A549 (cell line): ENCODE results near the gene AUTS2.

Source experiments
- BHLHE40 ChIP-seq: IDR thresholded peaks from 2 replicates; pipeline ENCODE4 v1.6.1; 2012; ENCODE audit warnings: low read depth, low read length, inconsistent platforms
- ESRRA ChIP-seq: fragments of 150-350 bp; IDR thresholded peaks from 2 replicates; pipeline ENCODE4 v1.6.1; 2014; ENCODE audit warnings: mild to moderate bottlenecking, low read length, borderline replicate concordance
- JUNB ChIP-seq: fragments of >200 bp; sonication (Bioruptor Twin); formaldehyde crosslinking; IDR thresholded peaks from 2 replicates; pipeline ENCODE4 v1.6.1; 2016
- MAZ ChIP-seq: fragments of 150-350 bp; IDR thresholded peaks from 2 replicates; pipeline ENCODE4 v1.6.1; 2014; ENCODE audit warnings: antibody characterized with exemption, low read depth, low read length, borderline replicate concordance
- MYC ChIP-seq: IDR thresholded peaks from 2 replicates; pipeline ENCODE4 v1.6.1; 2012; ENCODE audit warnings: mild to moderate bottlenecking, inconsistent platforms, low read length, improper control_type of control experiment, borderline replicate concordance
- NPAS2 ChIP-seq: fragments of 250-450 bp; sonication (Bioruptor Pico); IDR thresholded peaks from 2 replicates; pipeline ENCODE4 v1.8.0; 2022; ENCODE audit warnings: mild to moderate bottlenecking, moderate library complexity, borderline replicate concordance
- POLR2A ChIP-seq: IDR thresholded peaks from 2 replicates; pipeline ENCODE4 v1.6.1; 2012; ENCODE audit warnings: mild to moderate bottlenecking, low read length
- RCOR1 ChIP-seq: fragments of 150-350 bp; IDR thresholded peaks from 2 replicates; pipeline ENCODE4 v1.6.1; 2014; ENCODE audit warnings: antibody characterized with exemption, low read length, low read depth
- ZSCAN20 ChIP-seq: fragments of 250-450 bp; sonication (Bioruptor Pico); IDR thresholded peaks from 2 replicates; pipeline ENCODE4 v1.8.0; 2022; ENCODE audit warnings: mild to moderate bottlenecking, moderate library complexity
- TF ChIP-seq, protein P1 (sequence below): IDR thresholded peaks from 2 replicates; pipeline ENCODE4 v1.6.1; 2012
- TF ChIP-seq, protein P2 (sequence below): fragments of >200 bp; sonication (Bioruptor Twin); formaldehyde crosslinking; IDR thresholded peaks from 3 replicates; pipeline ENCODE4 v1.5.1; 2016
- TF ChIP-seq, protein P3 (sequence below): fragments of 150-350 bp; IDR thresholded peaks from 2 replicates; pipeline ENCODE4 v1.6.1; 2014; ENCODE audit warnings: low read depth, mild to moderate bottlenecking, low read length
- TF ChIP-seq, protein P4 (sequence below): fragments of 250-450 bp; sonication (Bioruptor Pico); IDR thresholded peaks from 2 replicates; pipeline ENCODE4 v1.5.0; 2021; ENCODE audit warnings: mild to moderate bottlenecking, moderate library complexity, borderline replicate concordance

DNA sequence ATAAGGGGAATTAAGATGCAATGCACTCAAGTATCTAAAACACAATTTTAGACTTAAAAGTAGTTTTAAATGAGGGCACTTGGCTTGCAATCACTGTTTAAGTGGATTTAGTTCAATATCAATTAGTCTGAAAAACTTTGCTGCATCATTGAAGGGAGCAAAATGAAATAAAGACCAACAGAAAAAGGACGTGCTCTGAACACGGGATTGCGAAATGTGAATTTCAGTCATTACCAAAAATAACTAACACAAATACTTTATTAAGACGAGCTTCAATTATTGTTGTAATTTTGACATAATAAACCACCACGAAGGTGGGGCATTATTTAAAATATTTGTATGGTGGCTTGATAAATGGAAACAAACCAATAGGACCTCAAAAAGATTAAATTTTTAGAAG, 1171.9 kb downstream of the AUTS2 start:
- TF ChIP-seq, protein P1, sequence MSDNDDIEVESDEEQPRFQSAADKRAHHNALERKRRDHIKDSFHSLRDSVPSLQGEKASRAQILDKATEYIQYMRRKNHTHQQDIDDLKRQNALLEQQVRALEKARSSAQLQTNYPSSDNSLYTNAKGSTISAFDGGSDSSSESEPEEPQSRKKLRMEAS = no peak
- TF ChIP-seq MYC (no peak), POLR2A (no peak), BHLHE40 (no peak), NPAS2 (CRISPR knock-in tag) (no peak), RCOR1 (no peak), ESRRA (no peak), JUNB (no peak), ZSCAN20 (no peak), MAZ (no peak)
- TF ChIP-seq, protein P2, sequence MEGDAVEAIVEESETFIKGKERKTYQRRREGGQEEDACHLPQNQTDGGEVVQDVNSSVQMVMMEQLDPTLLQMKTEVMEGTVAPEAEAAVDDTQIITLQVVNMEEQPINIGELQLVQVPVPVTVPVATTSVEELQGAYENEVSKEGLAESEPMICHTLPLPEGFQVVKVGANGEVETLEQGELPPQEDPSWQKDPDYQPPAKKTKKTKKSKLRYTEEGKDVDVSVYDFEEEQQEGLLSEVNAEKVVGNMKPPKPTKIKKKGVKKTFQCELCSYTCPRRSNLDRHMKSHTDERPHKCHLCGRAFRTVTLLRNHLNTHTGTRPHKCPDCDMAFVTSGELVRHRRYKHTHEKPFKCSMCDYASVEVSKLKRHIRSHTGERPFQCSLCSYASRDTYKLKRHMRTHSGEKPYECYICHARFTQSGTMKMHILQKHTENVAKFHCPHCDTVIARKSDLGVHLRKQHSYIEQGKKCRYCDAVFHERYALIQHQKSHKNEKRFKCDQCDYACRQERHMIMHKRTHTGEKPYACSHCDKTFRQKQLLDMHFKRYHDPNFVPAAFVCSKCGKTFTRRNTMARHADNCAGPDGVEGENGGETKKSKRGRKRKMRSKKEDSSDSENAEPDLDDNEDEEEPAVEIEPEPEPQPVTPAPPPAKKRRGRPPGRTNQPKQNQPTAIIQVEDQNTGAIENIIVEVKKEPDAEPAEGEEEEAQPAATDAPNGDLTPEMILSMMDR = no peak
- TF ChIP-seq, protein P3, sequence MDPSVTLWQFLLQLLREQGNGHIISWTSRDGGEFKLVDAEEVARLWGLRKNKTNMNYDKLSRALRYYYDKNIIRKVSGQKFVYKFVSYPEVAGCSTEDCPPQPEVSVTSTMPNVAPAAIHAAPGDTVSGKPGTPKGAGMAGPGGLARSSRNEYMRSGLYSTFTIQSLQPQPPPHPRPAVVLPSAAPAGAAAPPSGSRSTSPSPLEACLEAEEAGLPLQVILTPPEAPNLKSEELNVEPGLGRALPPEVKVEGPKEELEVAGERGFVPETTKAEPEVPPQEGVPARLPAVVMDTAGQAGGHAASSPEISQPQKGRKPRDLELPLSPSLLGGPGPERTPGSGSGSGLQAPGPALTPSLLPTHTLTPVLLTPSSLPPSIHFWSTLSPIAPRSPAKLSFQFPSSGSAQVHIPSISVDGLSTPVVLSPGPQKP = no peak
- TF ChIP-seq, protein P4, sequence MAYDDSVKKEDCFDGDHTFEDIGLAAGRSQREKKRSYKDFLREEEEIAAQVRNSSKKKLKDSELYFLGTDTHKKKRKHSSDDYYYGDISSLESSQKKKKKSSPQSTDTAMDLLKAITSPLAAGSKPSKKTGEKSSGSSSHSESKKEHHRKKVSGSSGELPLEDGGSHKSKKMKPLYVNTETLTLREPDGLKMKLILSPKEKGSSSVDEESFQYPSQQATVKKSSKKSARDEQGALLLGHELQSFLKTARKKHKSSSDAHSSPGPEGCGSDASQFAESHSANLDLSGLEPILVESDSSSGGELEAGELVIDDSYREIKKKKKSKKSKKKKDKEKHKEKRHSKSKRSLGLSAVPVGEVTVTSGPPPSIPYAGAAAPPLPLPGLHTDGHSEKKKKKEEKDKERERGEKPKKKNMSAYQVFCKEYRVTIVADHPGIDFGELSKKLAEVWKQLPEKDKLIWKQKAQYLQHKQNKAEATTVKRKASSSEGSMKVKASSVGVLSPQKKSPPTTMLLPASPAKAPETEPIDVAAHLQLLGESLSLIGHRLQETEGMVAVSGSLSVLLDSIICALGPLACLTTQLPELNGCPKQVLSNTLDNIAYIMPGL (CRISPR knock-in tag) = no peak
